Vagina (tissue), 2 donors: Measurements from ENCODE around the gene NCBP1. TPM values are rescaled to one million over a fixed set of nuclear protein-coding genes. Genes with fewer than 3 reads are reported as not detected.

ENCODE experiments used
- DNase-seq, 2 donors: peaks; one replicate each; pipeline ENCODE4 v3.0.0-alpha.2; 2017; ENCODE audit errors: extremely low spot score in 2 of 2
- H3K27ac ChIP-seq: fragments of 200-600 bp; sonication (generic); one replicate; pipeline ENCODE4 v1.5.1; 2019
- H3K27me3 ChIP-seq: fragments of 200-600 bp; sonication (generic); one replicate; pipeline ENCODE4 v1.5.1; 2019
- H3K36me3 ChIP-seq, 2 donors: fragments of 200-600 bp; sonication (generic); one replicate each; pipeline ENCODE4 v1.5.1; 2017 to 2019
- H3K4me1 ChIP-seq: fragments of 200-600 bp; sonication (generic); one replicate; pipeline ENCODE4 v1.5.1; 2019
- H3K4me3 ChIP-seq, 2 donors: fragments of 200-600 bp; sonication (generic); 1 replicate in 1 of 2; 2 replicates in 1 of 2; pipeline ENCODE4 v1.5.1; 2016 to 2019
- H3K9me3 ChIP-seq: fragments of 200-600 bp; sonication (generic); one replicate; pipeline ENCODE4 v1.5.1; 2019
- POLR2A ChIP-seq, 2 donors: fragments of 450-650 bp; IDR thresholded peaks; one replicate each; pipeline ENCODE4 v1.6.1; 2017; ENCODE audit warnings: antibody characterized with exemption in 2 of 2, mild to moderate bottlenecking in 2 of 2, moderate library complexity in 2 of 2
- POLR2AphosphoS5 ChIP-seq, 2 donors: sonication (generic); formaldehyde crosslinking; IDR thresholded peaks; one replicate each; pipeline ENCODE4 v1.9.0; 2017; ENCODE audit warnings: antibody characterized with exemption in 2 of 2, mild to moderate bottlenecking in 2 of 2, low read depth in 1 of 2; ENCODE audit not compliant: insufficient read depth in 1 of 2
- intact Hi-C: fragments of 100-400 bp; cut with DNase I; formaldehyde crosslinking; loops from one replicate; pipeline ENCODE4 v1.15.1; 2023
- total RNA-seq: library from RNA; depleted of rRNA; stranded (reverse); fragments of >200 nt; gene quantifications from one replicate; pipeline ENCODE4 v1.2.3, GENCODE V29; 2016
- TF ChIP-seq, protein P1 (sequence below), 3 experiments: fragments of 450-650 bp in 2 of 3; fragments of 200-600 bp in 1 of 3; sonication (generic) in 1 of 3; IDR thresholded peaks; one replicate each; pipeline ENCODE4 v1.5.1; 2017 to 2019; ENCODE audit warnings: antibody characterized with exemption in 3 of 3, mild to moderate bottlenecking in 2 of 3, moderate library complexity in 2 of 3

NCBP1 gene
- total RNA-seq, 1 donor from 2014 or later = 23.3 TPM

DNA sequence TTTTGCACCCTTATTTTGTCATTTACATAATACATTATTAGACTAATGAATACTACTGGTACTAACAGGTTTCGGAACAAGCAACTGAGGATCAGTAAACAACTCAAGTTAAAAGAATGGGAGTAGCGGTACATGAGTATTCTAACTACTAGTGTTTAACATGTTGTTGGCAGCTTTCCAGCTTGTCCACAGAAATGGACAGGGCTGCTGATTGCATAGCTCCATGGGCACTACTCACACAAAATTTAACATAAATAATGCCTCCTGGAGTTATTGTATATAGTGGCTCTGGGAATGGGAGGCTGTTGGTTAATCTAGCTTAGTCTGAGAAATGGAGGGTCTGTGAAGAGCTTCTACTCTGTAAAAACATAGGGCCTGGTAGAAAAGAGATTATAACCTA, 6.7 kb downstream of the NCBP1 start:
- Histone ChIP-seq H3K27me3 (no peaks in the 10 kb centered on the region), H3K27ac (no peak overlapping the region), H3K36me3 (peaks cover 0 to 16% of the 10 kb centered on the region in 2 donors), H3K4me3 (no peak overlapping the region), H3K9me3 (no peaks in the 10 kb centered on the region), H3K4me1 (peaks cover 40% of the 10 kb centered on the region)
- DNase-seq = no peak
- TF ChIP-seq POLR2A (IDR thresholded peaks at IDR 0.05) (no peak), POLR2AphosphoS5 (IDR thresholded peaks at IDR 0.05; ENCODE audit: insufficient read depth in 1 of 2, low read depth in 1 of 2) (no peak)
- TF ChIP-seq, protein P1, sequence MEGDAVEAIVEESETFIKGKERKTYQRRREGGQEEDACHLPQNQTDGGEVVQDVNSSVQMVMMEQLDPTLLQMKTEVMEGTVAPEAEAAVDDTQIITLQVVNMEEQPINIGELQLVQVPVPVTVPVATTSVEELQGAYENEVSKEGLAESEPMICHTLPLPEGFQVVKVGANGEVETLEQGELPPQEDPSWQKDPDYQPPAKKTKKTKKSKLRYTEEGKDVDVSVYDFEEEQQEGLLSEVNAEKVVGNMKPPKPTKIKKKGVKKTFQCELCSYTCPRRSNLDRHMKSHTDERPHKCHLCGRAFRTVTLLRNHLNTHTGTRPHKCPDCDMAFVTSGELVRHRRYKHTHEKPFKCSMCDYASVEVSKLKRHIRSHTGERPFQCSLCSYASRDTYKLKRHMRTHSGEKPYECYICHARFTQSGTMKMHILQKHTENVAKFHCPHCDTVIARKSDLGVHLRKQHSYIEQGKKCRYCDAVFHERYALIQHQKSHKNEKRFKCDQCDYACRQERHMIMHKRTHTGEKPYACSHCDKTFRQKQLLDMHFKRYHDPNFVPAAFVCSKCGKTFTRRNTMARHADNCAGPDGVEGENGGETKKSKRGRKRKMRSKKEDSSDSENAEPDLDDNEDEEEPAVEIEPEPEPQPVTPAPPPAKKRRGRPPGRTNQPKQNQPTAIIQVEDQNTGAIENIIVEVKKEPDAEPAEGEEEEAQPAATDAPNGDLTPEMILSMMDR (IDR thresholded peaks at IDR 0.05) = no peak
- intact Hi-C loops = no loop called here

DNA sequence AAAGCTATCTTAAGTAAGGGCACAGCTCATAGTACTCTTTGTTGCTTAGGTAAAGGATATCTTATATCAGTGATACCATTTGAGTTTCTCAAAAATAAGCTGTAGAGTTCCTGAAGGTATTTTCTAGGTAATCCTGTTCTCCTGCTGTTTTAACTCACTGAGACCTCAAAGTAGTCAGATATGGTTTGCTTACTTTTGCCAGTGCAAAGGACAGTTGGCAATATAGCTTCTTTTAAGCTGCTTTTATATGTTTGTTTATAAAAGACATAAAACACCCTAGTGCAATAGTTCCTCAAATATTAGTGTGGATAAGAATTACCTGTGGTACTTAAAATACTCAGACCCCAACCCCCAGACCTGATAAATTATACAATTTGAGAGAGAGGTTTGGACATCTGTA, 12.1 kb downstream of the NCBP1 start:
- intact Hi-C loops = no loop called here
- H3K36me3 ChIP-seq = peaks cover 0 to 51% of the 10 kb centered on the region in 2 donors
- no peaks in the 10 kb centered on the region for H3K9me3 ChIP-seq
- TF ChIP-seq POLR2A (IDR thresholded peaks at IDR 0.05) = no peak
- no peak for TF ChIP-seq POLR2AphosphoS5 (IDR thresholded peaks at IDR 0.05; ENCODE audit: insufficient read depth in 1 of 2, low read depth in 1 of 2)
- TF ChIP-seq, protein P1 (IDR thresholded peaks at IDR 0.05) = no peak
- H3K27ac ChIP-seq = no peak overlapping the region
- H3K4me1 ChIP-seq = no peaks in the 10 kb centered on the region
- no peak for DNase-seq
- H3K4me3 ChIP-seq = no peak overlapping the region
- H3K27me3 ChIP-seq = no peaks in the 10 kb centered on the region

DNA sequence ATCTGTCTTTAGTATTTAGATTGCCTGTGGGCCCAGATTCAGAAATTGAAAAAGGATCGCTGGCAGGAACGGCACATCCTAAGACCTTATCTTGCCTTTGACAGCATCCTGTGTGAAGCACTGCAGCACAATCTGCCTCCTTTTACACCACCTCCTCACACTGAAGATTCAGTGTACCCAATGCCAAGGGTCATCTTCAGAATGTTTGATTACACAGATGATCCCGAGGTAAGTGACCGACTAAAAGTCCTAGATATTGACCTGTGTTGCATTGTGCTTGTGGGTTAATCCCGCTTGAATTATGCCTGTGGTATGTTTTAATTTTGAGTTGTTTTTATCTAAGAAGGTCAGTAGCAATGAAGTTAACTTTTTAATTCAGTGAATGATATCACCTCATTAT, 14.4 kb downstream of the NCBP1 start:
- H3K36me3 ChIP-seq = peaks cover 0 to 57% of the 10 kb centered on the region in 2 donors
- no peak overlapping the region for H3K4me3 ChIP-seq
- H3K4me1 ChIP-seq = no peaks in the 10 kb centered on the region
- no peak for DNase-seq
- H3K27me3 ChIP-seq = no peaks in the 10 kb centered on the region
- no peak overlapping the region for H3K27ac ChIP-seq
- intact Hi-C loops = no loop called here
- no peak for TF ChIP-seq POLR2A (IDR thresholded peaks at IDR 0.05)
- TF ChIP-seq POLR2AphosphoS5 (IDR thresholded peaks at IDR 0.05; ENCODE audit: insufficient read depth in 1 of 2, low read depth in 1 of 2) = no peak
- TF ChIP-seq, protein P1 (IDR thresholded peaks at IDR 0.05) = no peak
- no peaks in the 10 kb centered on the region for H3K9me3 ChIP-seq

DNA sequence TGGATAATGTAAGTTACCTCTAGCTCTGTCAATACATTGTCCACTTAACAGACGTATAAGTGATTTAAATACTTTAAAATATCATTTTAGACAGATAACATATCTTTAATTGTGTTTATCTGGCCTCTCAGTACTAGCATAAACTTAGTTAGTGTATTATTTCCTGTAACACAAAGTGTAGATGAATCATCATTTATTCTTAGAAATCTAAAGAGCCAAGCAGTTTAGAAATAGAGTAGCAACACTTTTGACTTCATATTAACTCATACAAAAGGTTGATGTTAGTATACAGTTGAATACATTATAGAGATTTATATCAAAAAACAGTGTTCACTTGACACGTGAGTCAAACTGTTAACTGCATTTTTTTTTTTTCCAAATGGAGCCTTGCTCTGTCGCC, 18.0 kb downstream of the NCBP1 start:
- no peak overlapping the region for H3K27ac ChIP-seq
- H3K4me1 ChIP-seq = no peaks in the 10 kb centered on the region
- no peak for DNase-seq
- H3K4me3 ChIP-seq = no peak overlapping the region
- no peaks in the 10 kb centered on the region for H3K27me3 ChIP-seq
- H3K36me3 ChIP-seq = peaks cover 0 to 55% of the 10 kb centered on the region in 2 donors
- TF ChIP-seq POLR2A (IDR thresholded peaks at IDR 0.05) (no peak), POLR2AphosphoS5 (IDR thresholded peaks at IDR 0.05; ENCODE audit: insufficient read depth in 1 of 2, low read depth in 1 of 2) (no peak)
- TF ChIP-seq, protein P1 (IDR thresholded peaks at IDR 0.05) = no peak
- no peaks in the 10 kb centered on the region for H3K9me3 ChIP-seq
- intact Hi-C loops = no loop called here

DNA sequence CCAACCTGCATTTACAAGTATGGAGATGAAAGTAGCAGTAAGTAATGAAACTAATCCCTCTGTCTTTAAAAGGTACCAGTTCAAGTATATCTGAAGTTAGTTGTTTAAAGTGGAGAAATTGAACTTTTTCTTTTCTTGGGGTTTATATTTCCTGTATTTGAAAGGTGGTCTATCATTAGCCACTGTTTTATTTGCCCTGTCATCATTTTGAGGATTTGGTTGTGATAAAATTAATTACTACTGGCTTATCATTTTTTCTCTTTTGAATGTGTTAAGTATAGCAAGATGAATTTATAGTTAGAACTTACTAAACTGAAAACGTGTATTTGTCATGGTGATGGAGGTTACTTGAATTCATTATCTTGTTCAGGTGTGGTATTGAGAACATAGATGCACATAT, 25.1 kb downstream of the NCBP1 start:
- DNase-seq = no peak
- Histone ChIP-seq H3K4me3 (no peak overlapping the region), H3K27me3 (no peaks in the 10 kb centered on the region), H3K9me3 (no peaks in the 10 kb centered on the region), H3K27ac (no peak overlapping the region), H3K4me1 (no peaks in the 10 kb centered on the region), H3K36me3 (peaks cover 0 to 71% of the 10 kb centered on the region in 2 donors)
- no peak for TF ChIP-seq POLR2A (IDR thresholded peaks at IDR 0.05)
- TF ChIP-seq POLR2AphosphoS5 (IDR thresholded peaks at IDR 0.05; ENCODE audit: insufficient read depth in 1 of 2, low read depth in 1 of 2) = no peak
- TF ChIP-seq, protein P1 (IDR thresholded peaks at IDR 0.05) = no peak
- intact Hi-C loops = no loop called here
